DMS53 treated with DMSO at 0.1 percent for 48 hours (cell line): ENCODE measurements around the gene MORN3.

ENCODE experiments used
- DNase-seq: peaks from one replicate; lab custom pipeline; 2025; ENCODE audit not compliant: unreplicated experiment; lab: John Stamatoyannopoulos, UW

Gene MORN3

DNA sequence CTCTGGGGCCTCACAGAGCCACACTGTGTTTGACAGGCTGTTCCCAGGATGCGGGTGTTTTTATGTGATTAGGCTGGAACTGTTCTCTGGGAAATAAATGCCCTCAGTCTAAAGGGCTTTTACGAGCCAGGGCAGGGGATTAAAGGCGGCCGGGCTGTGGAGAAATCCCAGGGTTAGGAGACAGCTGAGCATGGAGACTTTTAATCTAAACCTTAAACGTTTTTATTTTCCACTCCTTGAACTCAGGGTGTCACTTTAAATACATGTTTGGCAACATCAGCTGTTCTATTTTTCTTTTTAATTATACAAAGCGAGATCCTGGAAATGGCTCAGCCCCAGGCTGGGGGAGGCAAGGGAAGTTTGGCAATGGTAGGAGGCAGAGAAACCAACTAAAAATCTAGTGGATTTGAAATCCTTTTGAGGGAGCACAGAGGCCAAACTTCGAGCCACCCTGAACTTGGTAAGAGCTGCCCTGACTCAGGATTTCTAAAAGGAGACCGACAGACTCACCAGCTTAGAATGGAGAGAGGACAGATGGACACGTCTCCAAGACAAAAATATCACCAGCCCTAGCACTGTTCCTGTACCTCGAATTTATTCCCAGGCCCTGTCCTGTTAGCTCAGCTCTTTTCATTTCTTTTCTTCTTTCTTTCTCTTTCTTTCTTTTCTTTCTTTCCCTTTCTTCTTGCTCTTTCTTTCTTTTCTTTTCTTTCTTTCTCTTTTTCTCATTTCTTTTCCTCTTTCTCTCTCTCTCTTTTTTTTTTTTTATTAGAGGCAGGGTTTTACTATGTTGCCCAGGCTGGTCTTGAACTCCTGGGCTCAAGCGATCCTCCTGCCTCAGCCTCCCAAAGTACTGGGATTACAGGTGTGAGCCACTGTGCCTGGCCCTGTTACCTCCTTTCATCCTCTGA lies 59.0 kb downstream of the MORN3 start:
- no peak for DNase-seq

DNA sequence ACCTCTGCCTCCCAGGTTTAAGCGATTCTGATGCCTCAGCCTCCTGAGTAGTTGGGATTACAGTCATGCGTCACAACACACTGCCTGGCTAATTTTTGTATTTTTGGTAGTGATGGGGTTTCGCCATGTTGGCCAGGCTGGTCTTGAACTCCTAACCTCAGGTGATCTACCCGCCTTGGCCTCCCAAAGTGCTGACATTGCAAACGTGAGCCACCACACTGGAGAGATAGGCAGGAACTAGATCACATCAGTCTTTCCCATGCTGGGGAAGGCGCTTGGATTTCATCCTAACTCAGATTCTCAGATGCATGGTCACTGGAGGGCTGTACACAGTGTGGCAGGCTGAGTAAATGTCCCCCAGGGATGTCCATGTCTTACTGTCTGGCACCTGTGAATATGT lies 61.2 kb downstream of the MORN3 start:
- no peak for DNase-seq

DNA sequence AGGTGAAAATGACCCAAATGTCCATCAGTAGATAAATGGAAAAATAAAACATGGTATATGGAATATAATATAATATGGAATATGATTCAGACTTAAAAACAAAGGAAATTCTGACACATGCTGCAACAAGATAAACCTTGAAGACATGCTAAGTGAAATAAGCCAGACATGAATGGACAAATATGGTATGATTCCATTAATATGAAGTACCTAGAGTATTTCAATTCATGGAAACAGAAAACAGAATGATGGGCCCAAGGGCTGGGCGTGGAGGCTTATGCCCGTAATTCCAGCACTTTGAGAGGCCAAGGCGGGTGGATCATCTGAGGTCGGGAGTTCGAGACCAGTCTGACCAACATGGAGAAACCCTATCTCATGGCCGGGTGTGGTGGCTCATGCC lies 65.9 kb downstream of the MORN3 start:
- DNase-seq = no peak

DNA sequence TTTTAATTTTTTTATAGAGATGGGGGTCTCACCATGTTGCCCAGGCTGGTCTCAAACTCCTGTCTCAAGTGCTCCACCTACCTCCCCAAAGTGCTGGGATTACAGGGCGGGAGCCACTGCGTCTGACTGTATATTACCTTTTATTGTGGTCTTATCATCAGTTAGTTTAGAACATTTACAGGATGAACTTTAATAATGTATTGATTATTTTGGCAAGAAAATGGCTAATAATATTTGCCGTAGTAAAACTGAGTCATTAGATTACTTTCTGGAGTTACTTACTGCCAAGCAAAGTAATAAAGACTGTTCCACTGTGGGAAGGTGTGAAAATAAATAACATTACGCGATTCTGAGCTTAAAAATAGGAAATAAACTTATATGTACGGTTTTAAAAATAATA lies 66.7 kb downstream of the MORN3 start:
- no peak for DNase-seq

DNA sequence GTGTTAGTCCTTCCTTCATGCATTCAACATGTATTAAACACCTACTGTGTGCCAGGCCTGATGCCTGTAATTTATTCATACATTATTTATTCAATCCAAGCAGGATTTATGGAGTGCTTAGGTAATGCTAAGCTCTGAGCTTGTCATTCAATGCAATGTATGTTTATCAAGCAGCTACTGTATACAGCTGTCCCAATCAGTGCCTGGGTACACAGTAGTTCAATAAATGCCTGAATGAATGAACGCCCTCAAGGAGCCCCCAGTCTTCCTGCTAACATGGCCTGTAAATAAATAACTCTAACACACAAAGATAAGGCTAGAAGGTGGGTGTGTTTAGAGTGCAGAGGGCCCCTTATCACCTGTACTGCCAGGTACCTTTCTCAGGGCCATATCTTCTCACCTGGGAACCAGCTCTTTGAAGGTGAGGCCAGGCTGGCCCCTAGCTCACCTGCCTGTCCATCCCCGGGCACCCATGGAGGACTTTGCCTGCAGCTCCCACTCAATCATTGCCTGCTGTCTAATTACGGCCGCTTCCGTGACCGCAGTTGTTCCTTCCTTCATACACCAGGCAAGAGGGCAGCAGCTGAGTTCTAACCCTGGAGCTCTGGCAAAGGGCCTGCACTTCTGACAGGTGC lies 68.6 kb downstream of the MORN3 start:
- DNase-seq = no peak
